WTC11 (cell line): ENCODE measurements around the gene RBBP7. TPM values are rescaled to one million over a fixed set of nuclear protein-coding genes. Genes with fewer than 3 reads are reported as not detected.

Experiments used
- ATAC-seq: fragments of 200-7000 bp; cut with Tn5 transposase; 2 replicates; pipeline ENCODE4 v1.10.0; 2021; ENCODE audit warnings: mild to moderate bottlenecking, moderate library complexity
- CTCF ChIA-PET: fragments of 300-600 bp; sonication (Branson Sonifier 250); formaldehyde crosslinking; loops from one replicate; lab custom pipeline; 2021; ENCODE audit warnings: antibody characterized with exemption; lab: Charles Lee
- POLR2A ChIA-PET: fragments of 350-600 bp; sonication (Branson Sonifier 250); formaldehyde crosslinking; loops from one replicate; lab custom pipeline; 2021; ENCODE audit warnings: antibody characterized with exemption; lab: Charles Lee
- DNase-seq: peaks from one replicate; pipeline ENCODE4 v3.0.0; 2021; ENCODE audit warnings: low spot score
- H3K27ac Mint-ChIP-seq: 2 replicates; pipeline ENCODE4 v1.8.0; 2021; ENCODE audit warnings: mixed read lengths
- H3K27me3 Mint-ChIP-seq: 2 replicates; pipeline ENCODE4 v1.8.0; 2021; ENCODE audit warnings: low read depth, mild to moderate bottlenecking, moderate library complexity, mixed read lengths
- H3K36me3 Mint-ChIP-seq: 2 replicates; pipeline ENCODE4 v1.8.0; 2021; ENCODE audit warnings: mixed read lengths
- H3K4me1 Mint-ChIP-seq: 2 replicates; pipeline ENCODE4 v1.8.0; 2022; ENCODE audit warnings: mixed read lengths
- H3K4me3 Mint-ChIP-seq: 2 replicates; pipeline ENCODE4 v1.8.0; 2021; ENCODE audit warnings: mild to moderate bottlenecking, moderate library complexity, mixed read lengths
- H3K9me3 Mint-ChIP-seq: 2 replicates; pipeline ENCODE4 v1.8.0; 2021; ENCODE audit warnings: mixed read lengths
- CTCF ChIP-seq: fragments of 200-600 bp; IDR thresholded peaks from 2 replicates; pipeline ENCODE4 v1.8.0; 2022; ENCODE audit warnings: antibody characterized with exemption
- E2F1 ChIP-seq: sonication (generic); formaldehyde crosslinking; IDR thresholded peaks from 2 replicates; pipeline ENCODE4 v1.8.0; 2022; ENCODE audit warnings: mild to moderate bottlenecking, missing genetic modification reagents
- EMX1 ChIP-seq: fragments of 250-450 bp; sonication (Bioruptor Pico); IDR thresholded peaks from 2 replicates; pipeline ENCODE4 v1.8.0; 2021; ENCODE audit warnings: mild to moderate bottlenecking
- FOXP1 ChIP-seq: sonication (generic); formaldehyde crosslinking; IDR thresholded peaks from 2 replicates; pipeline ENCODE4 v1.8.0; 2022; ENCODE audit warnings: missing genetic modification reagents, mild to moderate bottlenecking, moderate library complexity, borderline replicate concordance
- GTF2I ChIP-seq: fragments of 250-450 bp; sonication (Bioruptor Pico); conservative IDR thresholded peaks from 2 replicates; pipeline ENCODE4 v1.4.0; 2021; ENCODE audit warnings: mild to moderate bottlenecking
- MAX ChIP-seq: sonication (generic); formaldehyde crosslinking; IDR thresholded peaks from 2 replicates; pipeline ENCODE4 v1.8.0; 2022; ENCODE audit warnings: mild to moderate bottlenecking, missing genetic modification reagents
- RORB ChIP-seq: fragments of 250-450 bp; sonication (Bioruptor Pico); IDR thresholded peaks from 2 replicates; pipeline ENCODE4 v1.9.0; 2021; ENCODE audit warnings: mild to moderate bottlenecking
- SOX15 ChIP-seq: fragments of 250-450 bp; sonication (Bioruptor Pico); IDR thresholded peaks from 2 replicates; pipeline ENCODE4 v1.9.0; 2021; ENCODE audit warnings: mild to moderate bottlenecking
- USF1 ChIP-seq: sonication (generic); formaldehyde crosslinking; IDR thresholded peaks from 2 replicates; pipeline ENCODE4 v1.8.0; 2022; ENCODE audit warnings: mild to moderate bottlenecking, missing genetic modification reagents
- ZNF121 ChIP-seq: sonication (generic); formaldehyde crosslinking; IDR thresholded peaks from 2 replicates; pipeline ENCODE4 v1.8.0; 2023; ENCODE audit warnings: missing genetic modification reagents
- ZNF219 ChIP-seq: sonication (generic); formaldehyde crosslinking; IDR thresholded peaks from 2 replicates; pipeline ENCODE4 v1.8.0; 2023; ENCODE audit warnings: missing genetic modification reagents, mild to moderate bottlenecking, borderline replicate concordance
- ZNF263 ChIP-seq: sonication (generic); formaldehyde crosslinking; IDR thresholded peaks from 2 replicates; pipeline ENCODE4 v1.8.1; 2022; ENCODE audit warnings: low read depth, mild to moderate bottlenecking, moderate library complexity, missing genetic modification reagents
- ZNF396 ChIP-seq: fragments of 250-450 bp; sonication (Bioruptor Pico); IDR thresholded peaks from 2 replicates; pipeline ENCODE4 v1.8.0; 2021; ENCODE audit warnings: mild to moderate bottlenecking, moderate library complexity, borderline replicate concordance
- ZNF416 ChIP-seq: fragments of 250-450 bp; sonication (Bioruptor Pico); IDR thresholded peaks from 2 replicates; pipeline ENCODE4 v1.9.0; 2021; ENCODE audit warnings: mild to moderate bottlenecking, inconsistent platforms
- ZNF423 ChIP-seq: fragments of 250-450 bp; sonication (Bioruptor Pico); IDR thresholded peaks from 2 replicates; pipeline ENCODE4 v2.1.2; 2022; ENCODE audit warnings: mild to moderate bottlenecking, moderate library complexity
- total RNA-seq: library from RNA; stranded (reverse); gene quantifications from 3 replicates; pipeline ENCODE4 v1.2.3, GENCODE V29; 2021
- TF ChIP-seq, protein P1 (sequence below): sonication (generic); formaldehyde crosslinking; conservative IDR thresholded peaks from 2 replicates; pipeline ENCODE4 v1.8.1; 2022; ENCODE audit warnings: mild to moderate bottlenecking, missing genetic modification reagents
- TF ChIP-seq, protein P2 (sequence below): sonication (generic); formaldehyde crosslinking; IDR thresholded peaks from 2 replicates; pipeline ENCODE4 v1.8.1; 2022; ENCODE audit warnings: missing genetic modification reagents, borderline replicate concordance
- TF ChIP-seq, protein P3 (sequence below): fragments of 250-450 bp; sonication (Bioruptor Pico); IDR thresholded peaks from 2 replicates; pipeline ENCODE4 v1.8.0; 2021; ENCODE audit warnings: mild to moderate bottlenecking

Gene RBBP7
- total RNA-seq, 1 experiment from 2014 or later, result 120 TPM

GRCh38 chrX:16873106-16873505, 2.9 kb upstream of the RBBP7 start (continued):
- no peak for TF ChIP-seq RORB (CRISPR knock-in tag)
- TF ChIP-seq ZNF219, result no peak
- TF ChIP-seq ZNF263 (CRISPR knock-in tag), result no peak
- no peak for TF ChIP-seq ZNF416
- TF ChIP-seq, protein P1, sequence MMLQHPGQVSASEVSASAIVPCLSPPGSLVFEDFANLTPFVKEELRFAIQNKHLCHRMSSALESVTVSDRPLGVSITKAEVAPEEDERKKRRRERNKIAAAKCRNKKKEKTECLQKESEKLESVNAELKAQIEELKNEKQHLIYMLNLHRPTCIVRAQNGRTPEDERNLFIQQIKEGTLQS (CRISPR knock-in tag), result no peak

DNA sequence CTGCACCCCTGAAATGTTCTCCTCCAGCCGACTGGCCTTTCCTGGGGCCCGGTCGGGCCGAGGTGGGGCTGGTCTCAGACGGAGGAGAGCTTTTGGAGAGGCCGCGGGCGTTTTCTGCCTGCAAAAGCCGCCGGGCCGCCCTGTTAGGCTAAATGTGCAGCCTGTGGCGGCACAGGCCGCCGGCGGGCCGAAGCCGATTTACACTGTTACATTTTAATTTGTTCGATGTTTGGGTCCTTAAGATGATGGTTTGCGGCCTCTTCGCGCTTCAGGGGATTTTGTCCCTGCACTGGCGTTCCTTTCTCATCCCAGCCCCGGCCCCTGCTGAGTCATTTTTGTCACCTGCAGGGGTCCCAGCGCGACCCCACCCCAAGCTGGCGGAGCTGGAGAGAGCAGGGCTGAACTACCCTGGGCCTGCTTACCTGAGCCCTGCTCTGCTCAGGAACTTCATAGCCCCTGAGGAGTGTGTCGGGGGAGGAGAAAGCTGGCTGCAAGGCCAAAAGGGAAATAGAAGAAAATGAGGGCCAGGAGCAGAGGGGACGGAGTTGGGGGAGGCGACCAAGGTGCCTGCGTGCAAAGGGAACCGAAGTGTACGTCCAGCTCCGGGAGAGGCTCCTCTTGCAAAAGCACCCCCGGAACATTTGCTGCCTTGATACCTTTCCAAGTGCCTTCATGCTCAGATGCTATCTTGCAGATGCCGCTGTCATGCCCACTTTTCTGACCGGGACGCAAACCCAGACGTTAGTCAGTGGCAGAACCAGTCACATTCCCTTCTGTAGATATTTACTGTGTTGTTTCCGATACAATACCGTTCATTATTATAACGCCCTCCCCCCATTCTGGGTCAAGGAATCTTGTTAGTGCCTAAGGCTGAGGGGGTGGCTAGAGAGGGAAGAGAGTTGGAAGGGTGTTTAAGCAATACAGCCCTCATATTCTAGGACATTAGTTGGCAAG, 977 bp upstream of the RBBP7 start:
- Mint-ChIP-seq H3K27me3 (no peaks in the 10 kb centered on the region), H3K36me3 (peaks cover 11% of the 10 kb centered on the region), H3K4me1 (peaks cover 28% of the 10 kb centered on the region), H3K4me3 (peak overlapping the region; percentile 81), H3K9me3 (no peaks in the 10 kb centered on the region), H3K27ac (peak overlapping the region; percentile 94)
- peak; percentile 63 for ATAC-seq
- CTCF ChIA-PET, result interaction anchor here (0.9 to 2.4 kb wide), 3 partner anchors 12 to 175 kb away, joined by 3 to 15 read pairs (median 5); no protein-coding TSS in a partner anchor
- TF ChIP-seq CTCF (no peak), FOXP1 (no peak), E2F1 (CRISPR knock-in tag) (no peak), ZNF396 (CRISPR knock-in tag) (no peak)
- TF ChIP-seq, protein P2, sequence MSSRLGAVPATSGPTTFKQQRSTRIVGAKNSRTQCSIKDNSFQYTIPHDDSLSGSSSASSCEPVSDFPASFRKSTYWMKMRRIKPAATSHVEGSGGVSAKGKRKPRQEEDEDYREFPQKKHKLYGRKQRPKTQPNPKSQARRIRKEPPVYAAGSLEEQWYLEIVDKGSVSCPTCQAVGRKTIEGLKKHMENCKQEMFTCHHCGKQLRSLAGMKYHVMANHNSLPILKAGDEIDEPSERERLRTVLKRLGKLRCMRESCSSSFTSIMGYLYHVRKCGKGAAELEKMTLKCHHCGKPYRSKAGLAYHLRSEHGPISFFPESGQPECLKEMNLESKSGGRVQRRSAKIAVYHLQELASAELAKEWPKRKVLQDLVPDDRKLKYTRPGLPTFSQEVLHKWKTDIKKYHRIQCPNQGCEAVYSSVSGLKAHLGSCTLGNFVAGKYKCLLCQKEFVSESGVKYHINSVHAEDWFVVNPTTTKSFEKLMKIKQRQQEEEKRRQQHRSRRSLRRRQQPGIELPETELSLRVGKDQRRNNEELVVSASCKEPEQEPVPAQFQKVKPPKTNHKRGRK (CRISPR knock-in tag), result no peak
- POLR2A ChIA-PET, result interaction anchor here (1.0 kb wide), 1 partner anchor 63 kb away, joined by 3 read pairs; no protein-coding TSS in a partner anchor
- DNase-seq, result peak; percentile 47

GRCh38 chrX:16869393-16870094, 618 bp downstream of the RBBP7 start:
- no peaks in the 10 kb centered on the region for H3K9me3 Mint-ChIP-seq
- H3K4me1 Mint-ChIP-seq, result peaks cover 28% of the 10 kb centered on the region
- peak overlapping the region; percentile 93 for H3K4me3 Mint-ChIP-seq
- ATAC-seq (peak; percentile 29), DNase-seq (peak; percentile 32)
- 0 out of 2 replicates have a peak, but pooled peaks have one; percentile 12 for TF ChIP-seq MAX (CRISPR knock-in tag)
- TF ChIP-seq SOX15 (CRISPR knock-in tag), result no peak
- peaks cover 16% of the 10 kb centered on the region for H3K36me3 Mint-ChIP-seq
- no peaks in the 10 kb centered on the region for H3K27me3 Mint-ChIP-seq
- peak overlapping the region; percentile 98 for H3K27ac Mint-ChIP-seq
- ChIA-PET CTCF (interaction anchor here (2.4 kb wide), 1 partner anchor 13 kb away, joined by 15 read pairs; no protein-coding TSS in a partner anchor), POLR2A (no interaction called here)

DNA sequence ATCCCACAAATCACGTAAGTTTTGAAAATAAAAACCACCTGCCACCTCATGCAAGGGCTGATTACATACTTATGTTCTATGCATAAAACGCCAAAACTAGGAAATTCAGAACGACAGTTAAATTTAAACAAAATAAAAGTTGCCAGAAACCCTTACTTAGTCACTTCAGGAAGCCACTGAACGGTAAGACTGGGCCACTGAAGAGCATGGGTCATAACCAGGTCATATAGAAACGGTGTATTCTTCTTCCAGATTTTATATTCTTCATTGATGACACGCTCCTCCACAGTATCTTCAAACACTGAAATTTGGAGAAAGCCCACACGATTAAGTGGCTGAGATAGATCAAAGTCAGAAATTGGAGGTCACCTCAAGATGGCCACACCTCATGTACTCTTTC, 1.2 kb downstream of the RBBP7 start:
- Mint-ChIP-seq H3K9me3 (no peaks in the 10 kb centered on the region), H3K4me3 (peak overlapping the region; percentile 93)
- POLR2A ChIA-PET, result no interaction called here
- TF ChIP-seq MAX (CRISPR knock-in tag) (no peak), USF1 (CRISPR knock-in tag) (no peak), ZNF423 (CRISPR knock-in tag) (no peak), EMX1 (no peak), GTF2I (CRISPR knock-in tag) (no peak), RORB (CRISPR knock-in tag) (no peak), ZNF121 (CRISPR knock-in tag) (no peak)
- TF ChIP-seq, protein P3, sequence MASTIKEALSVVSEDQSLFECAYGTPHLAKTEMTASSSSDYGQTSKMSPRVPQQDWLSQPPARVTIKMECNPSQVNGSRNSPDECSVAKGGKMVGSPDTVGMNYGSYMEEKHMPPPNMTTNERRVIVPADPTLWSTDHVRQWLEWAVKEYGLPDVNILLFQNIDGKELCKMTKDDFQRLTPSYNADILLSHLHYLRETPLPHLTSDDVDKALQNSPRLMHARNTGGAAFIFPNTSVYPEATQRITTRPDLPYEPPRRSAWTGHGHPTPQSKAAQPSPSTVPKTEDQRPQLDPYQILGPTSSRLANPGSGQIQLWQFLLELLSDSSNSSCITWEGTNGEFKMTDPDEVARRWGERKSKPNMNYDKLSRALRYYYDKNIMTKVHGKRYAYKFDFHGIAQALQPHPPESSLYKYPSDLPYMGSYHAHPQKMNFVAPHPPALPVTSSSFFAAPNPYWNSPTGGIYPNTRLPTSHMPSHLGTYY (CRISPR knock-in tag), result no peak
- TF ChIP-seq, all 79 proteins: peak for 0
- Mint-ChIP-seq H3K4me1 (peaks cover 28% of the 10 kb centered on the region), H3K27me3 (no peaks in the 10 kb centered on the region), H3K27ac (peak overlapping the region; percentile 94), H3K36me3 (peaks cover 16% of the 10 kb centered on the region)
- ATAC-seq (no peak), DNase-seq (no peak)
- CTCF ChIA-PET, result no interaction called here
